Fibroblast of the aortic adventitia (primary cell): ENCODE measurements around the gene KLHL6. TPM values are rescaled to one million over a fixed set of nuclear protein-coding genes. Genes with fewer than 3 reads are reported as not detected.

ENCODE experiments used
- DNase-seq: peaks from one replicate; pipeline ENCODE4 v3.0.0-alpha.2; 2010; ENCODE audit warnings: low read depth
- H3K4me3 ChIP-seq: 2 replicates; pipeline ENCODE4 v1.5.1; 2011; ENCODE audit warnings: low read depth, mild to moderate bottlenecking, control low read depth, low read length, moderate library complexity
- total RNA-seq: library from RNA; depleted of rRNA; stranded (reverse); fragments of >200 nt; gene quantifications from 2 replicates; pipeline ENCODE4 v1.2.3, GENCODE V29; 2012; ENCODE audit warnings: low replicate concordance
- TF ChIP-seq, protein P1 (sequence below): IDR thresholded peaks from 2 replicates; pipeline ENCODE4 v1.5.1; 2011; ENCODE audit warnings: mild to moderate bottlenecking, low read length, control low read depth, inconsistent platforms; ENCODE audit not compliant: insufficient read depth

The KLHL6 gene
- total RNA-seq, 1 donor = not detected

DNA sequence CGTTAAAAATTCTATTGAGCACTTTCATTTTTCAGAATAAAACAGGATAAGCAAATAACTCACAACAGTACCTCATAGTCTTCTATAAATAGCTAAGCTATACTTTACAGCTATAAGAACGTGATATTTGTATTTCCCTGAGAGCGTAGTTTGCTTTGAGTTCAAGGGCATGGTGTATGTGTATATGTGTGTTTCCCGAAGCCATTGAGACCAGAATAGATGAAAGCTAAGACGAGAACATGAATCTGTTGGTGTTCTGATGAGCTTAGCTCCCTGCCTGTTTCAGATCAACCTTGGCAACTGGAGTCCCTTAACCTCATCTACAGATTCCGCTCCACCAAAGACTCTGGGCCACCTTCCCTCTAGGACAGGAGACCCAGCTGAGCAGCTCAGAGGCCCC, 67.6 kb downstream of the KLHL6 start:
- no peak overlapping the region for H3K4me3 ChIP-seq
- no peak for DNase-seq
- TF ChIP-seq, protein P1, sequence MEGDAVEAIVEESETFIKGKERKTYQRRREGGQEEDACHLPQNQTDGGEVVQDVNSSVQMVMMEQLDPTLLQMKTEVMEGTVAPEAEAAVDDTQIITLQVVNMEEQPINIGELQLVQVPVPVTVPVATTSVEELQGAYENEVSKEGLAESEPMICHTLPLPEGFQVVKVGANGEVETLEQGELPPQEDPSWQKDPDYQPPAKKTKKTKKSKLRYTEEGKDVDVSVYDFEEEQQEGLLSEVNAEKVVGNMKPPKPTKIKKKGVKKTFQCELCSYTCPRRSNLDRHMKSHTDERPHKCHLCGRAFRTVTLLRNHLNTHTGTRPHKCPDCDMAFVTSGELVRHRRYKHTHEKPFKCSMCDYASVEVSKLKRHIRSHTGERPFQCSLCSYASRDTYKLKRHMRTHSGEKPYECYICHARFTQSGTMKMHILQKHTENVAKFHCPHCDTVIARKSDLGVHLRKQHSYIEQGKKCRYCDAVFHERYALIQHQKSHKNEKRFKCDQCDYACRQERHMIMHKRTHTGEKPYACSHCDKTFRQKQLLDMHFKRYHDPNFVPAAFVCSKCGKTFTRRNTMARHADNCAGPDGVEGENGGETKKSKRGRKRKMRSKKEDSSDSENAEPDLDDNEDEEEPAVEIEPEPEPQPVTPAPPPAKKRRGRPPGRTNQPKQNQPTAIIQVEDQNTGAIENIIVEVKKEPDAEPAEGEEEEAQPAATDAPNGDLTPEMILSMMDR = no peak

DNA sequence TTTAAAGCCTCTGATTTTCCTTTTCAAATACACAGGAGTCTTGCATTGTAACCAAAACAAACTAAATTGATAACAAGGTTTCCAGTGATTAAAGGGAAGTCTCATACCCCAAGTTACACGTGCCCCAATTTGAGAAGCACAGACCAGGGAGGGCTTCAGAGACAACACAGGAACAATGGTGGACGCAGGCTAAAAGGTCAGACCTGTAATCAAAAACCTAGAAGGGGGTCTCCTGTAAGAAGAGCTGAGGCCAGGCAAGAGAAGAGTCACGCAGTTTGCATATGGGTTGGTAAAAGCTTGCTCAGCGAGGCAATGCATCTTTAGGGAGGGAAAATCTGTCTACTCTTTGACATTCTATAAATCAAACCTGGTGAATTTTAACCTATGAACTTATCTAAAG, 68.5 kb downstream of the KLHL6 start:
- TF ChIP-seq, protein P1 = no peak
- no peak for DNase-seq
- no peak overlapping the region for H3K4me3 ChIP-seq

DNA sequence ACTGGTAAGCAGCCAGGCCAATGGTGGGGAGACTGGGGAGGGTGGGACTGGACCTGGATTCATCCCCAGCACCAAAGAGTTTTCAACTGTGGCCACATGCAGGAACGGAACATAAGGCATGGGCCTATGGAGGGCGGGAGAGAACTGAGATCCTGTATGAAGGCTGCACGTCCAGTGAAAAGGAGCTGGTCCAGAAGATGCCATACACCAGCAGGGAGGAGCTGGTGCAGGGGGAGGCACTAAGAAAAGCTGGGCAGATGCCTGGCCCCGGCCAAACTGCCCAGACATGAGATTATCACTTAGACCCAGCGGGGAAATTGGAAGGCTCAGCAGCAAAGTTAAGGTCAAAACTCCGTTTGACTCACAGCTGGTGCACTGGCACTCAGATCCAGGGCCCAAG, 69.0 kb downstream of the KLHL6 start:
- no peak for DNase-seq
- H3K4me3 ChIP-seq = no peak overlapping the region
- TF ChIP-seq, protein P1 = no peak

DNA sequence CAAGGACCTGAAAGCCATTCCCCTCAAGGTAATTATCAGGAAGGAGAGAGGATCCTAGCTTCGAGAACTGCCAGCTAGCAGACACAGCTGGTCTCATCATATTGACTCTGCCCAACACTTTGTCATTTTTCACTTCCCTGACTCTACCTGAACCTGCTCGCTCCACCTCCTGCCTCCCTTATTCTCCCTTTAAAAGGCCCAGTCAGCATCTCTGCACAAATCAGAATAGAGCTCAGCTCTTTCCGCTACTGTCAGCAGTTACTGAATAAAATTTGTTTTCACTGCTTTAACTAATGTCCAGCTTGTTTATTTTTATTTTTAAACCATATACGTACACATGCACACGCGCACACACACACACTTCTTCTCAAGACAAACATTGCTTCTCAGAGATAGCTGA, 69.9 kb downstream of the KLHL6 start:
- H3K4me3 ChIP-seq = no peak overlapping the region
- DNase-seq = no peak
- TF ChIP-seq, protein P1 = no peak

DNA sequence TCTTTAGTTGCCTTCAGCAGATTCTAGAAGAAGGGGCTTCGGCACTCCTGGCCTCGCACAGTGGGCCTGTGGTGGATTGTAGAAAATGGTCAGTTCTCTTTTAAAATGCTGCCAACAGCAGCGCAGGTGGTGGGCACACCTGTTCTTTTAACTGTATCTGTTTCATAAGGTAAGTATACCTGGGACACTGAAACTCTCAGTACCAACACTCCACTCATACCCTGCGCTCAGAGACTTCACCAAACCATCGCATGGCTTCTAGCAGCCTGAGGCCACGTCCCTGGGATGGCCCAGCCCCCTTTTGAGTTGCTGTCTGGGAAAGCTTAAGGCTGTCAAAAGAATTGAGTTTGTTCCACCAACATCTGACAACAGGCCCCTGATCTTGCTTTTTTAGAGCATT, 70.4 kb downstream of the KLHL6 start:
- no peak overlapping the region for H3K4me3 ChIP-seq
- TF ChIP-seq, protein P1 = no peak
- DNase-seq = no peak

DNA sequence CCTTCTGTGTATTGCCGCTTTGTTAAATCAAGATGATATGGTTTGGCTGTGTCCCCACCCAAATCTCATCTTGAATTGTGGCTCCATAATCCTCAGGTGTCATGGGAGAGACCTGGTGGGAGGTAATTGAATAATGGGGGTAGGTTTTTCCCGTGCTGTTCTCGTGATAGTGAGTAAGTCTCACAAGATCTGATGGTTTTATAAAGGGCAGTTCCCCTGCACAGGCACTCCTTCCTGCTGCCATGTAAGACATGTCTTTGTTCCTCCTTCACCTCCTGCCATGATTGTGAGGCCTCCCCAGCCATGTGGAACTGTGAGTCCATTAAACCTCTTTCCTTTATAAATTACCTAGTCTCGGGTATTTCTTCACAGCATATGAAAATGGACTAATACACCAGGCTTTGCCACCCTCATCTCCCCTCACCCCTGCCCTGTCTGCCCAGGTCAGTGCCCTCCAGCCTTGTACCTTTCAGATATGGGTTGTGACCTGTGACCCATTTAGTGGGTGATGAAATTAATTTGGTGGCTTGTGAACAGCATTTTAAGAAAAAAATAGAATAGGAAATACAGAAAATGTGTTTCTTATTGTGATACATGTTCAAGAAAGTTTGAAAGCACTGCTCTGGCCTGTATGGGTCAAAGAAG, 71.0 kb downstream of the KLHL6 start:
- TF ChIP-seq, protein P1 = no peak
- DNase-seq = no peak
- no peak overlapping the region for H3K4me3 ChIP-seq

DNA sequence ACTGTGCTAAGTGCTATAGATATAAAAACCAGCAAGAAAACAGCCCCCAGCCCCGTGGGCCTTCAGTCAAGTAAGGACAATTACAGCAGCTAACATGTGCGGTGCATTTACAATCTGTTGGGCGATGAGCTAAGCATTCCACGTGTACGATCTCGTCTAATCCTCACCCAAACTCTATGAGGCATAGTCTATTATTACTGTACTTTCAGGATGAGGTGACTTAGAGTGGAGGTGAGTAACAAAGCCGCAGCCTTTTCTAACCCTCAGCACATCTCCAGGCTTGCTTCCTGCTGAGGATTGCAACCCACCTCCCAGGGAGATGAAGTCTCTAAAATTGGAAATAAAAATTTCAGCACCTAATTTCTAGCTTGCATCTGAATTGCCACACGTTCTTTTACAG, 73.9 kb downstream of the KLHL6 start:
- H3K4me3 ChIP-seq = no peak overlapping the region
- DNase-seq = no peak

More for the DNA sequence above, 73.9 kb downstream of the KLHL6 start:
- TF ChIP-seq, protein P1 = no peak
